CD4-positive, alpha-beta T cell (primary cell): Measurements from ENCODE around the gene RIMS1. TPM values are rescaled to one million over a fixed set of nuclear protein-coding genes. Genes with fewer than 3 reads are reported as not detected.
"Not testable (repeated sequence)": the region's sequence is repeated elsewhere in the genome, so short reads cannot be mapped to it uniquely, and the experiment has no call there.

Experiments used
- ATAC-seq: fragments of 200-7000 bp; cut with Tn5 transposase; one replicate; pipeline ENCODE4 v1.10.0; 2022; ENCODE audit warnings: mild to moderate bottlenecking; ENCODE audit not compliant: poor library complexity
- CTCF ChIA-PET: fragments of 350-600 bp; sonication (Branson Sonifier 250); formaldehyde crosslinking; loops from one replicate; lab custom pipeline; 2021; ENCODE audit warnings: antibody characterized with exemption, inconsistent platforms; lab: Charles Lee
- POLR2A ChIA-PET: fragments of 350-600 bp; sonication (Branson Sonifier 250); formaldehyde crosslinking; loops from one replicate; lab custom pipeline; 2021; ENCODE audit warnings: antibody characterized with exemption, inconsistent platforms; lab: Charles Lee
- DNase-seq, 14 experiments: peaks; one replicate each; pipeline ENCODE4 v3.0.0-alpha.2; 2013 to 2020; ENCODE audit warnings: mixed read lengths in 2 of 14
- H3K27ac ChIP-seq, 2 donors: one replicate each; pipeline versions ENCODE4 v1.5.1 to v1.7.0; 2013; ENCODE audit warnings: low read length in 2 of 2, low read depth in 1 of 2, mild to moderate bottlenecking in 1 of 2
- H3K27me3 ChIP-seq, 2 experiments: 1 replicate in 1 of 2; 2 replicates in 1 of 2; pipeline versions ENCODE4 v1.6.1 to v1.7.0; 2013; ENCODE audit warnings: low read length in 2 of 2, control low read depth in 1 of 2, mild to moderate bottlenecking in 1 of 2, moderate library complexity in 1 of 2; ENCODE audit not compliant: insufficient read depth in 2 of 2, control insufficient read depth in 1 of 2
- H3K36me3 ChIP-seq: one replicate; pipeline ENCODE4 v1.6.1; 2013; ENCODE audit warnings: low read length, control low read depth; ENCODE audit not compliant: insufficient read depth
- H3K4me1 ChIP-seq: one replicate; pipeline ENCODE4 v1.6.1; 2013; ENCODE audit warnings: low read length, control low read depth; ENCODE audit not compliant: insufficient read depth
- H3K4me3 ChIP-seq: one replicate; pipeline ENCODE4 v1.5.1; 2013; ENCODE audit warnings: mild to moderate bottlenecking, low read length, moderate library complexity
- H3K9me3 ChIP-seq, 2 experiments: 1 replicate in 1 of 2; 2 replicates in 1 of 2; pipeline versions ENCODE4 v1.6.1 to v1.7.0; 2013; ENCODE audit warnings: low read length in 2 of 2, mild to moderate bottlenecking in 2 of 2, control low read depth in 1 of 2, moderate library complexity in 1 of 2; ENCODE audit not compliant: control insufficient read depth in 1 of 2, insufficient read depth in 1 of 2
- H3K27ac Mint-ChIP-seq: one replicate; pipeline ENCODE4 v1.8.0; 2020; ENCODE audit warnings: mixed read lengths
- H3K27me3 Mint-ChIP-seq: one replicate; pipeline ENCODE4 v1.8.0; 2021; ENCODE audit warnings: mixed read lengths
- H3K36me3 Mint-ChIP-seq: one replicate; pipeline ENCODE4 v1.8.0; 2021; ENCODE audit warnings: low read depth, mixed read lengths
- H3K4me1 Mint-ChIP-seq: one replicate; pipeline ENCODE4 v1.8.0; 2021; ENCODE audit warnings: low read depth, mixed read lengths
- H3K4me3 Mint-ChIP-seq: one replicate; pipeline ENCODE4 v1.8.0; 2020; ENCODE audit warnings: mild to moderate bottlenecking, mixed read lengths
- H3K9me3 Mint-ChIP-seq: one replicate; pipeline ENCODE4 v1.8.0; 2020; ENCODE audit warnings: mixed read lengths
- CTCF ChIP-seq: fragments of 200-600 bp; IDR thresholded peaks from one replicate; pipeline ENCODE4 v1.8.0; 2022; ENCODE audit warnings: antibody characterized with exemption, mild to moderate bottlenecking
- intact Hi-C, 2 experiments: fragments of 100-400 bp; cut with DNase I in 1 of 2; cut with micrococcal nuclease in 1 of 2; formaldehyde crosslinking; loops; one replicate each; pipeline versions ENCODE4 v1.15.1 to v1.9.0; 2023 to 2025; cut with DNase I, micrococcal nuclease
- total RNA-seq, 174 experiments: library from RNA in 2 of 174; stranded (reverse) in 2 of 174; gene quantifications; one replicate each; pipeline ENCODE4 v1.2.3 and lab custom pipeline; 2021 to 2026

Gene RIMS1
- total RNA-seq, 2 experiments from 2014 or later: not detected

GRCh38 chr6:71994705-71995271, 108.4 kb downstream of the RIMS1 start:
- POLR2A ChIA-PET: no interaction called here
- Mint-ChIP-seq H3K36me3 (no peaks in the 10 kb centered on the region), H3K4me3 (no peak overlapping the region), H3K27me3 (no peaks in the 10 kb centered on the region), H3K9me3 (no peaks in the 10 kb centered on the region), H3K4me1 (no peaks in the 10 kb centered on the region), H3K27ac (no peak overlapping the region)
- DNase-seq (no peak), ATAC-seq (no peak)
- no peaks in the 10 kb centered on the region for H3K27me3 ChIP-seq
- H3K27ac ChIP-seq: no peak overlapping the region
- H3K9me3 ChIP-seq: no peaks in the 10 kb centered on the region
- CTCF ChIA-PET: no interaction called here
- H3K4me3 ChIP-seq: no peak overlapping the region
- H3K36me3 ChIP-seq: no peaks in the 10 kb centered on the region
- intact Hi-C loops: no loop called here
- H3K4me1 ChIP-seq: no peaks in the 10 kb centered on the region
- no peak for TF ChIP-seq CTCF

- no peak for ATAC-seq
- no peak for DNase-seq
- CTCF ChIA-PET: no interaction called here
- Mint-ChIP-seq H3K4me3 (no peak overlapping the region), H3K27ac (no peak overlapping the region), H3K4me1 (no peaks in the 10 kb centered on the region), H3K27me3 (no peaks in the 10 kb centered on the region), H3K9me3 (no peaks in the 10 kb centered on the region), H3K36me3 (no peaks in the 10 kb centered on the region)
- POLR2A ChIA-PET: no interaction called here
- no peaks in the 10 kb centered on the region for H3K27me3 ChIP-seq
- TF ChIP-seq CTCF: no peak
- no peaks in the 10 kb centered on the region for H3K9me3 ChIP-seq
- H3K27ac ChIP-seq: no peak overlapping the region
- H3K4me1 ChIP-seq: no peaks in the 10 kb centered on the region
- no peaks in the 10 kb centered on the region for H3K36me3 ChIP-seq
- intact Hi-C loops: no loop called here
- H3K4me3 ChIP-seq: no peak overlapping the region
These were observed 111.0 kb downstream of the RIMS1 start for GRCh38 chr6:71997341-71997740.

- Mint-ChIP-seq H3K4me1 (no peaks in the 10 kb centered on the region), H3K36me3 (no peaks in the 10 kb centered on the region), H3K9me3 (peaks cover 4% of the 10 kb centered on the region), H3K27ac (no peak overlapping the region), H3K4me3 (no peak overlapping the region), H3K27me3 (no peaks in the 10 kb centered on the region)
- no peak overlapping the region for H3K4me3 ChIP-seq
- no peaks in the 10 kb centered on the region for H3K4me1 ChIP-seq
- H3K27ac ChIP-seq: no peak overlapping the region
- peaks cover 0 to 8% of the 10 kb centered on the region in 2 experiments for H3K9me3 ChIP-seq
- ChIA-PET POLR2A (no interaction called here), CTCF (no interaction called here)
- no peak for ATAC-seq
- H3K36me3 ChIP-seq: no peaks in the 10 kb centered on the region
- DNase-seq: no peak
- no peaks in the 10 kb centered on the region for H3K27me3 ChIP-seq
- intact Hi-C loops: no loop called here
- no peak for TF ChIP-seq CTCF
These were observed 116.1 kb downstream of the RIMS1 start for GRCh38 chr6:72002415-72002814.

GRCh38 chr6:72006591-72006990, 120.2 kb downstream of the RIMS1 start:
- H3K4me3 ChIP-seq, H3K4me3 Mint-ChIP-seq, H3K36me3 ChIP-seq, POLR2A ChIA-PET, H3K4me1 Mint-ChIP-seq, H3K9me3 Mint-ChIP-seq, H3K27me3 Mint-ChIP-seq, H3K27ac ChIP-seq, H3K36me3 Mint-ChIP-seq, CTCF ChIA-PET, H3K27ac Mint-ChIP-seq, H3K9me3 ChIP-seq, H3K4me1 ChIP-seq, intact Hi-C loops, DNase-seq, H3K27me3 ChIP-seq, ATAC-seq: not testable (repeated sequence)
